ENCODE data around the gene ST6GAL1. TPM values are rescaled to one million over a fixed set of nuclear protein-coding genes. Genes with fewer than 3 reads are reported as not detected.

Gene ST6GAL1
- total and polyA plus RNA-seq, 2 of the 4 experiments (the other 2 are of a cell fraction), result 1.4 to 2.9 TPM

GRCh38 chr3:186986406-186986805 lies 56.1 kb downstream of the ST6GAL1 start:
- POLR2A ChIA-PET (ENCODE audit: unreplicated experiment), result no interaction called here
- intact Hi-C loops (cut with micrococcal nuclease), result no loop called here
- no peaks in the 10 kb centered on the region for H3K27me3 ChIP-seq (ENCODE audit: control insufficient read depth, insufficient read depth, low read length)

More at GRCh38 chr3:186986406-186986805, 56.1 kb downstream of the ST6GAL1 start:
- Histone ChIP-seq H2AK9ac (replicated peaks; ENCODE audit: low read depth, low read length, poor library complexity) (no peak overlapping the region), H2BK15ac (ENCODE audit: low read depth, low read length) (no peak overlapping the region), H3K9me1 (ENCODE audit: insufficient read depth, low read length) (no peaks in the 10 kb centered on the region), H2AFZ (replicated peaks; ENCODE audit: low read length, poor library complexity) (no peak overlapping the region), H3K4me2 (ENCODE audit: low read depth, low read length) (no peak overlapping the region), H3K79me1 (ENCODE audit: low read depth in 1 of 2, low read length in 2 of 2) (no peaks in the 10 kb centered on the region), H2BK5ac (ENCODE audit: low read depth, low read length, poor library complexity, severe bottlenecking) (no peak overlapping the region), H3K9ac (ENCODE audit: low read depth, low read length) (no peak overlapping the region), H3K4ac (ENCODE audit: low read depth, low read length) (no peak overlapping the region), H3K9me3 (ENCODE audit: control insufficient read depth, insufficient read depth, low read length) (no peaks in the 10 kb centered on the region), H3K18ac (ENCODE audit: low read depth, low read length) (no peak overlapping the region), H2BK120ac (ENCODE audit: low read depth, low read length) (no peak overlapping the region), H3K23ac (ENCODE audit: low read depth, low read length) (no peak overlapping the region), H3K14ac (replicated peaks; ENCODE audit: low read depth, low read length) (no peak overlapping the region), H3K4me1 (ENCODE audit: control insufficient read depth, insufficient read depth, low read length) (0 out of 2 replicates have a peak, but pooled peaks cover 1% of the 10 kb centered on the region), H4K20me1 (ENCODE audit: insufficient read depth, low read length) (no peaks in the 10 kb centered on the region), H3K27ac (ENCODE audit: insufficient read depth, low read length) (no peak overlapping the region), H3K4me3 (ENCODE audit: insufficient read depth, low read depth, low read length) (no peak overlapping the region), H4K91ac (ENCODE audit: insufficient read depth, low read depth, low read length) (no peak overlapping the region), H4K5ac (ENCODE audit: low read depth, low read length) (no peak overlapping the region), H3K36me3 (ENCODE audit: control insufficient read depth, insufficient read depth, low read length) (no peaks in the 10 kb centered on the region), H2AK5ac (ENCODE audit: low read depth, low read length) (no peak overlapping the region), H2BK20ac (ENCODE audit: low read depth, low read length) (no peak overlapping the region), H3K56ac (ENCODE audit: extremely low read depth, insufficient read depth, low read length) (no peak overlapping the region), H4K8ac (ENCODE audit: low read depth in 2 of 2, low read length in 2 of 2) (no peak overlapping the region)
- DNase-seq, result no peak
- CTCF ChIA-PET, result no interaction called here
- TF ChIP-seq MAZ (IDR thresholded peaks at IDR 0.05; ENCODE audit: borderline replicate concordance, low read depth, low read length) (no peak), RFX5 (IDR thresholded peaks at IDR 0.05; ENCODE audit: low read depth, low read length) (no peak), SMC3 (IDR thresholded peaks at IDR 0.05; ENCODE audit: low read depth, low read length) (no peak), CHD1 (IDR thresholded peaks at IDR 0.05; ENCODE audit: low read depth, low read length) (no peak), USF2 (IDR thresholded peaks at IDR 0.05; ENCODE audit: low read depth, low read length) (no peak), FOS (IDR thresholded peaks at IDR 0.05; ENCODE audit: low read depth, low read length) (no peak), CEBPB (IDR thresholded peaks at IDR 0.05; ENCODE audit: low read depth, low read length) (no peak), MXI1 (IDR thresholded peaks at IDR 0.05; ENCODE audit: borderline replicate concordance, low read depth, low read length) (no peak), RCOR1 (IDR thresholded peaks at IDR 0.05; ENCODE audit: insufficient replicate concordance, low read length) (no peak), BHLHE40 (IDR thresholded peaks at IDR 0.05; ENCODE audit: low read depth, low read length) (no peak), RAD21 (IDR thresholded peaks at IDR 0.05; ENCODE audit: low read length) (no peak), POLR2A (IDR thresholded peaks at IDR 0.05; ENCODE audit: low read depth, low read length) (no peak)
- dilution Hi-C loops (cut with HindIII; ENCODE audit: low sequenced_read_pairs, unreplicated experiment) (no loop called here), in situ Hi-C loops (cut with MboI; ENCODE audit: low sequenced_read_pairs) (no loop called here)
- no TSS peak for BruUV-seq (replicated peaks)
- 78% methylated on average over 7 of the region's 8 CpGs; no CpG with 5 or more reads in 1 of the 2 experiments for WGBS, 2 experiments (ENCODE audit: extremely low coverage in 2 of 2, insufficient read length in 1 of 2)
- no peak for ATAC-seq (ENCODE audit: low read depth)
